MM.1S (cell line): ENCODE measurements around the gene SLC6A13.

Experiments
- EZH2 ChIP-seq: fragments of 300-600 bp; sonication (generic); optimal IDR thresholded peaks from 2 replicates; pipeline ENCODE3; 2017; ENCODE audit warnings: low read depth, mild to moderate bottlenecking, antibody characterized with exemption, low read length, mixed read lengths
- EZH2phosphoT487 ChIP-seq: fragments of 300-600 bp; sonication (generic); IDR thresholded peaks from 2 replicates; pipeline ENCODE4 v1.6.1; 2018; ENCODE audit warnings: antibody characterized with exemption, low read length
- TF ChIP-seq, protein P1 (sequence below): fragments of 300-600 bp; sonication (generic); IDR thresholded peaks from 2 replicates; pipeline ENCODE4 v1.5.1; 2016; ENCODE audit warnings: antibody characterized with exemption, low read length, mixed read lengths

DNA sequence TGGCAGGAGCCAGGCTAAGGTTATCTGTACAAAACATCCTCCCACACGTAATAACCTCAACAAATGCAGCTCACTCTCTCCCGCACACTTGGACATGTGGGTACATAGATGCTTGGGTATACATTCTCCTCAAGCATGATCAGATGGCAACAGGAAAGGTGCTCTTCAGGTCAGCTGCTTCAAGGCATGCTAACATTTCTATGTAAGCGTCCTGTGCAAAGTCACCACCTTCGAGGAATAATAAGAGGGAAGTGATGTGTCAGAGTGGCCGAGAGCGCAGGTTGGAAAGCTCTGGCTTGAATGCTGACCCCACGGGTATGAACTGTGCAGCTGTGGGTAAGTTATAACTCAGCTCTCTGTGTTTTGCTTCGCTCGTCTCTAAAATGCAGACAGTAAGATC is 24.5 kb downstream of the SLC6A13 start:
- TF ChIP-seq, protein P1, sequence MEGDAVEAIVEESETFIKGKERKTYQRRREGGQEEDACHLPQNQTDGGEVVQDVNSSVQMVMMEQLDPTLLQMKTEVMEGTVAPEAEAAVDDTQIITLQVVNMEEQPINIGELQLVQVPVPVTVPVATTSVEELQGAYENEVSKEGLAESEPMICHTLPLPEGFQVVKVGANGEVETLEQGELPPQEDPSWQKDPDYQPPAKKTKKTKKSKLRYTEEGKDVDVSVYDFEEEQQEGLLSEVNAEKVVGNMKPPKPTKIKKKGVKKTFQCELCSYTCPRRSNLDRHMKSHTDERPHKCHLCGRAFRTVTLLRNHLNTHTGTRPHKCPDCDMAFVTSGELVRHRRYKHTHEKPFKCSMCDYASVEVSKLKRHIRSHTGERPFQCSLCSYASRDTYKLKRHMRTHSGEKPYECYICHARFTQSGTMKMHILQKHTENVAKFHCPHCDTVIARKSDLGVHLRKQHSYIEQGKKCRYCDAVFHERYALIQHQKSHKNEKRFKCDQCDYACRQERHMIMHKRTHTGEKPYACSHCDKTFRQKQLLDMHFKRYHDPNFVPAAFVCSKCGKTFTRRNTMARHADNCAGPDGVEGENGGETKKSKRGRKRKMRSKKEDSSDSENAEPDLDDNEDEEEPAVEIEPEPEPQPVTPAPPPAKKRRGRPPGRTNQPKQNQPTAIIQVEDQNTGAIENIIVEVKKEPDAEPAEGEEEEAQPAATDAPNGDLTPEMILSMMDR: no peak
- TF ChIP-seq EZH2 (no peak), EZH2phosphoT487 (no peak)
